ENCODE data around the gene AHNAK2.
"Not testable (repeated sequence)": the region's sequence is repeated elsewhere in the genome, so short reads cannot be mapped to it uniquely, and the experiment has no call there.

Gene AHNAK2

DNA sequence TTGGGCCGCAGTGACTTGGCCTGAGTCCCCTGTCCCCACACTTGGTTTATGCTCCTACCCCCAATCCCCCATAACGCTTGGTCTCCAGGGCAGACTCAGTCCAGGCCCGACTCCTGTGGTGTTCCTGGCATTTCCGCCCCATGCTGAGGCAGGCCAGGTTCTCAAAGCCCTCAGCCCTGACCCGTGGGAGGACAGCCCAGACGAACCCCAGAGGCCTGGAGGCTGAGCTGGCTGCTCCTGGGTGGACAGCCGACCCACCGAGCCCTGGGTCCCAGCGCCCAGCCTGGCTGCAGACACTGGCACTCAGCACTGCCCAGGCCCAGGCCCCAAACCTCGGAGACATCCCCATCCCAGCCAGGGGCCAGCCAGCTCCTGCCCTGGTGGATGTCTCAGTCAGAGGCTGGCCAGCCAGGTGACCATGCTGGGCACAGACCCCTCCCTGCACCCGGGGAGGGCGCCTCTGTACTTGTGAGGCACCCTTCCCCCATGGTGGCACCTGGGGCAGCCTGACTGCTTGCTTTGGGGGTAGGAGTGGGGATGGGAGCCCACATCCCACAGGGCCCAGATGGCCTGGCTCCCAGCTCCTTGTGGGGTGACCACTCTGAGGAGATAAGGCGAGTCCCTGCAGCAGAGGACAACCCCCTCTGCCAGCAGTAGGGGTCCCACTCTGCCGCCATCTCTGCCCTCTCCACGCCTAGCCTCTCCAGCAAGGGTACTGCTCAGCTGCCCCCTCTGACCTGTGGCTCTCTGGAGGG, 52.1 kb downstream of the AHNAK2 start:
- DNase-seq (ENCODE audit: low read depth) = no peak

DNA sequence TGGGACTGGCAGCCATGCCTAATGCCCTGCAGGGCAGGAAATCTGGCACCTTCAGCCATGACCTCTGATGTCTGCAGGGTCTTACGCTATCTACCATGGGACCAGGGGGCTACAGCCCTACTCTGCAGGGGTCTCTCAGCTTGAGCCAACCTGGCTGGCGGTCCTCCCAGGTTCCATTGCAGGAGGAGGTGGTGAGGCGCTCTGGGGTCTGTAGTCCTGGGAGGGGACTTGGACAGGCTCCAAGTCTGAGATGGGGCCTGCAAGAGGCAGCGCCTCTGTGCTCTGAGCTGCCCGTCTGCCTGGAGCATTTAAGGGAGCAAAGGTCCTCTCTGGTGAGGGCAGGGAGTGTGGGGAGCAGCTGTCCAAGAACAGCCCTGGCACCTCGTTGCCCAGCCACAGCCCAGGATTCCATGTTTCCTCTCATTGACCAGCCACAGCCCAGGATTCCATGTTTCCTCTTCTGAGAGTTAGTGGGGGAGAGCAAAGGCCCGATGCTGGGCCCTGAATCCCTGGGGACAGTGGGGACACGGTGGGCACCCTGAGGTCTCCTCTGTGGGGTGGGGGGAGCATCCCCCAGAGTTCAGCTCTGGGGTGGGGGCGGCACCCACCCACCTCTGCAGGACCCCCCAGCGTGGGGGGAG, 52.8 kb downstream of the AHNAK2 start:
- DNase-seq (ENCODE audit: low read depth) = no peak

DNA sequence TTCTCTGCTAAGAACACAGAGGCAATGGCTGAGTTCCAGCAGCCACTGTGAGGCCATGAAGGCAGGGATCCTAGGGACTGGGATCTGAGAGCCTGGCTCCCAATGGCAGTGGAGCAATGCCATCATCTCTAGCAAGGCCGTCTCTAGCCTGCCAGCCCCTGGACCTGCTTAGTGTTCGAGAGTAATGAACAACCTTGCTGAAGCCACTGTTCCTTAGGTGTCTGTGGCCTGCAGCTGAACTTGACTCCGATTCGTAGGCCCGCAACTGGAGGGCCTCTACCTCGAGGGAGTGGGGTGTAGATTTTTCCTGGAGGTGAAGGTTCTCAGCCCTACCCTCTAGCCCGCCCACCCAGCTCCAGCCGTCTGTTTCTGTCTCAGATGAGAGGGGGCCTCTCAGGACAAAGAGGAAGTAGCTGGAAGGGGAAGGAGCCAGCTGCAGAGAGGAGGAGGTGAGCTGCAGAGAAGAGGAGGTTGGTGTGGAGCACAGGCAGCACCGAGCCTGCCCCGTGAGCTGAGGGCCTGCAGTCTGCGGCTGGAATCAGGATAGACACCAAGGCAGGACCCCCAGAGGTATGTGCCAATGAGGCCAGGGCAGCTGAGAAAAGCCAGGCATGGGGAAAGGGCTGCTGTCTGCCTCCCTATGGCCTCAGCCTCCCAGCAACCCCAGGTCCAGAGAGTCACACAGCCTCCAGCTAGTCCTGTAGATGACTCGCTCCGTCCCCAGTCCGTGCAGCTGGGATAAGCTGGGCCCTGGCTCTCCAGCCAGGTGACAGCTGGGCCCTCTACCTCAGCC, 53.6 kb downstream of the AHNAK2 start, which contains the start of gene PLD4:
Gene PLD4, plus strand, starts transcription at position 459 of the 793 bp plus-strand sequence. CDS start 2,262 bp downstream, outside the sequence.
- DNase-seq (ENCODE audit: low read depth) = no peak

DNA sequence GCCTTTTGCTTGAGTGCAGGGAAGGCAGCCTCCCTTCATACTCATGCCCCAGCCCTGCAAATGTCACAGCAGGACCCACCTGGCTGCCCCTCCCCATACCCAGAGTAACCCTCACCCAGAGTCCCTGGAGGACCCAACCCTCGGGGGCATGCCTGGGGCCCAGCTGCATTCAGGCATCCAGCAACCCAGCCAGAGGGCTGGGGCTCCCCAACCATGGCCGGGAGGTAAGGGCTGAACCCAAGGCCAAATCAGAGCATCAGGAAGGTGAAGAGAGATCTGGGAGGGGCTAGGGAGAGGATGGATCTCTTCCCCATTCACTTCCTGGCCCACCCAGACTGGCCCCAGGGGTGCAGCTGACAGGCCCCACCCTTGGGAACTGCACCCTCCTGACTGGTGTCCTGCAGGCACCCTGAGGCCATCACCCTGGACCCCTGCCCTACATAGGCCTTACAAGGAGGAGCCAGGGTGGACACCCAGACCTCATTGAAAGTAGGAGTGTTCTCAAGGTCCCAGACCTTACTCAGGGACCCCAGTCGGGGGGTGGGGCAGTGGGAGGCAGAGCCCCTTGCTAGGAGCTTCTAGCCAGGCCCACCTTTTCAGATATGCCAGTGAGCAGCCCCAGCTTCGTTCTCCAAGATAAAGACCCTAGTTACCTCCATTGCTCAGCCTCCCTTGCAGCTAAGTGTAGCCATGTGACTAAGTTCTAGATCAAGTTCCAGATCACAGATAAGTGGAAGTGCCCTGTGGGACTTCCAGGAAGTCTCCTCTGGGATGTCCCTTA, 54.3 kb downstream of the AHNAK2 start:
- no peak for DNase-seq (ENCODE audit: low read depth)

DNA sequence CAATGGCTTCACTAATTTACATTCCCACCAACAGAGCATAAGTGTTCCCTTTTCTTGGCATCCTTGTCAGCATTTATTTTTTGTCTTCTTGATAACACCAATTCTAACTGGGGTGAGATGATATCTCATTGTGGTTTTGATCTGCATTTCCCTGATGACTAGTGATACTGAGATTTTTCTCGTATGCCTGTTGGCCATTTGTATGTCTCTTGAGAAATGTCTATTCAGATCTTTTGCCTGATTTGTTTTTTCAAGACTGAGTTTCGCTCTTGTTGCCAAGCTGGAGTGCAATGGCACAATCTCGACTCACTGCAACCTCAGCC, 58.2 kb downstream of the AHNAK2 start:
- no peak for DNase-seq (ENCODE audit: low read depth)

DNA sequence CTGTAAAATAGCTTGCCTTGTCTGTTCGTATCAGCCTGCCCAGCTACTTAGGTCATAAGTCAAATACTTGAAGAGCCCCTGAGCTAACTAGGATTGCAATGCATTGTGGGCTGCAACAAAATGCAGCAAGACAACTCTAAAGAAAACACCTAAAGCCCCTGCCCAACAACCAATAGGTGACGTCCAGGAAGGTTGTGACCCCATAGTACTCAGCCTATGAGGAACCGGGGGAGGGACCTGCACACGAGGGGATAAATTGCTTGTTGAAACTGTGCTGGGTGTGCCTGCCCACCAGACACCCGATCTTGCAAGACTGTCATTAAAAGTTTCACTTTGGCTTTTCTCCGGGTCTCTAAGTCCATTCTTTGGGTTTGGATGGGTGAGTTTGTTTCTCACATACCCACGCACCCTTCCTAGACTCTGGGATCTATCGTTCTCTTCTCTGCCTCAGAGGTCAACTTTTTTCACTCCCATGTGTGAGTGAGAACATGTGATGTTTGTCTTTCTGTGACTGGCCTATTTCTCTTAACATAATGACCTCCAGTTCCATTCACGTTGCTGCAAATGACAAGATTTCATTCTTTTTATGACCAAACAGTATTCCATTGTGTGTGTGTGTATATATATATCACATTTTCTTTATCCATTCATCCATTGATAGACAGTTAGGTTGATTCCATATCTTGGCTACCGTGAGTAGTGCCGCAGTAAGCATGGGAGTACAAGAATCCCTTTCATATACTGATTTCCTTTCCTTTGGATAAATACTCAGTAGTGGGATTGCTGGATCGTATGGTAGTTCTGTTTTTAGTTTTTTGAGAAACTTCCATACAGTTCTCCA, 58.8 kb downstream of the AHNAK2 start:
- not testable (repeated sequence) for DNase-seq (ENCODE audit: low read depth)

DNA sequence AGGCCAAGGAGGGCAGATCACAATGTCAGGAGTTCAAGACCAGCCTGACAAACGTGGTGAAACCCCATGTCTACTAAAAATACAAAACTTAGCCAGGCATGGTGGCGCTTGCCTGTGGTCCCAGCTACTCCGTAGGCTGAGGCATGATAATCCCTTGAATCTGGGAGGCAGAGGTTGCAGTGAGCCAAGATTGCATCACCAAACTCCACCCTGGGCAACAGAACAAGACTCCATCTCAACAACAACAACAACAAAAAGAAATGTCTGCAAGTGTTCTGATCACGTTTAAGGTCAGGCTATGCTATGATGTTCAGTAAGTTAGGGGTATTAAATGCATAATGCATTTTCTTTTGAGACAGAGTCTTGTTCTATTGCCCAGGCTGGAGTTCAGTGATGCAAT, 60.2 kb downstream of the AHNAK2 start:
- no peak for DNase-seq (ENCODE audit: low read depth)

DNA sequence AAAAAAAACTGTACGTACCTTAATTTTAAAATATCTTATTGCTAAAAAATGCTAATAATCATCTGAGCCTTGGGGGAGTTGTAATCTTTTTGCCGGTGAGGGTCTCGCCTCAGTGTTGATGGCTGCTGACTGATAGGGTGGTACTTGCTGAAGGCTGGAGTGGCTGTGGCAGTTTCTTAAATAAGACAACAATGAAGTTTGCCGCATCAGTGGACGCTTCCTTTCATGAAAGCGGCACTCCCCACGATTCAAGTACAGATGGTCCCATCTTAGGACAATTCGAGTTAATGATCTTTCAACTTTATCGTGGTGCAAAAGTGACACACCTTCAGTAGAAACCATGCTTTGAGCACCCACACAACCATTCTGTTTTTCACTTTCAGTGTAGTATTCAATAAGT, 61.1 kb downstream of the AHNAK2 start:
- DNase-seq (ENCODE audit: low read depth) = no peak

DNA sequence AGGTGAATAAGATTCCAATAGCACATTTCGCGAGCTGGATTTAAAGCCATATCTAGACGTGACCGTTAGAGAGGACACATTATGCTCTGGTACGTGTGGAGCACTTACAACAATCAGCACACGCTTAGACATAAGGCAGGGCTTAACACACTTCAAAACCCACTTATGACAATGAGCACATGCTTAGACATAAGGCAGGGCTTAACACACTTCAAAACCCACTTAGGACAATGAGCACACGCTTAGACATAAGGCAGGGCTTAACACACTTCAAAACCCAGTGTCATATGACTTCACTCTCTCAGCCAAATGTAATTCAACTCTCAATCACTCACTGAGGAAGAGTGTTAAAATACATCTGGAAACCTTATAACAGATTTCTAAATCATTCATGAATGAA, 64.7 kb downstream of the AHNAK2 start:
- no peak for DNase-seq (ENCODE audit: low read depth)

DNA sequence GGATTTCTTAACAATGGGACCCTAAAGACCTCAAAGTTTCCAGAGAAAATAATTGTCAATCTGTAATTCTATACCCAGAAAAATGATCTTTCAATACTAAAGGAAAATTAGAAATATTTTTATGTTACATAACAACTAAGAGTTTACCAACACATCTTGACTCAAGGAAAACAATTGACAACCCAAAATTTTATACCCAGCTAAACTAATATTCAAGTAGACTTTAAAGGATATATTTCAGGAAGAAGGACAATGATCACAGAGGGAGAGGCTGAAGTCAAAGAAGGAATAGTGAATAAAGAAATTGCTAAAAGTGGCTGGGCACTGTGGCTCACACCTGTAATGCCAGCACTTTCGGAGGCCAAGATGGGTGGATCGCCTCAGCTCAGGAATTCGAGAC, 66.1 kb downstream of the AHNAK2 start:
- no peak for DNase-seq (ENCODE audit: low read depth)

DNA sequence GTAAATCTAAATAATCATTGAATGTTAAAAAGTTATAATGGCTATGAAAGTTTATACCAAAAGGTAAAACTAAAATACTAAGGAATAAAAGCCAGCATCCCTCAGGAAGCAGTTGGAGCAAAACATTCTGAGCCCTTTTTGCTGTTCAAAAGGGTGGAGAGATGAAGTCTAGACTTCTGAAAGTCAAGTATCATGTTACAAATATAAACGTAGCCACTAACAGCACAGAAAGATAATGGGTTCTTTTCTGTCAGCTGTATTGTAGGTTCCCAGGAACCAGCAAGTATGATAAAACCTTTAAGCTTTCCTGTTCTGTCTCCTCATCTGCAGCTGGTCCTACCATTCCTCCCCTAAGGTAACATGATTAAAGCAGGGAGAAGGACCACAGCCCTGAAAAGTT, 69.9 kb downstream of the AHNAK2 start:
- DNase-seq (ENCODE audit: low read depth) = no peak

DNA sequence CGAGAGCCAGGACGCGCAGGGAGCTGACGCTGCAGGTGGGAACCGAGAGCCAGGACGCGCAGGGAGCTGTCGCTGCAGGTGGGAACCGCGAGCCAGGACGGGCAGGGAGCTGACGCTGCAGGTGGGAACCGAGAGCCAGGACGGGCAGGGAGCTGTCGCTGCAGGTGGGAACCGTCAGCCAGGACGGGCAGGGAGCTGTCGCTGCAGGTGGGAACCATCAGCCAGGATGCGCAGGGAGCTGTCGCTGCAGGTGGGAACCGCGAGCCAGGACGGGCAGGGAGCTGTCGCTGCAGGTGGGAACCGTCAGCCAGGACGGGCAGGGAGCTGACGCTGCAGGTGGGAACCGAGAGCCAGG, 72.6 kb downstream of the AHNAK2 start:
- DNase-seq (ENCODE audit: low read depth) = not testable (repeated sequence)

DNA sequence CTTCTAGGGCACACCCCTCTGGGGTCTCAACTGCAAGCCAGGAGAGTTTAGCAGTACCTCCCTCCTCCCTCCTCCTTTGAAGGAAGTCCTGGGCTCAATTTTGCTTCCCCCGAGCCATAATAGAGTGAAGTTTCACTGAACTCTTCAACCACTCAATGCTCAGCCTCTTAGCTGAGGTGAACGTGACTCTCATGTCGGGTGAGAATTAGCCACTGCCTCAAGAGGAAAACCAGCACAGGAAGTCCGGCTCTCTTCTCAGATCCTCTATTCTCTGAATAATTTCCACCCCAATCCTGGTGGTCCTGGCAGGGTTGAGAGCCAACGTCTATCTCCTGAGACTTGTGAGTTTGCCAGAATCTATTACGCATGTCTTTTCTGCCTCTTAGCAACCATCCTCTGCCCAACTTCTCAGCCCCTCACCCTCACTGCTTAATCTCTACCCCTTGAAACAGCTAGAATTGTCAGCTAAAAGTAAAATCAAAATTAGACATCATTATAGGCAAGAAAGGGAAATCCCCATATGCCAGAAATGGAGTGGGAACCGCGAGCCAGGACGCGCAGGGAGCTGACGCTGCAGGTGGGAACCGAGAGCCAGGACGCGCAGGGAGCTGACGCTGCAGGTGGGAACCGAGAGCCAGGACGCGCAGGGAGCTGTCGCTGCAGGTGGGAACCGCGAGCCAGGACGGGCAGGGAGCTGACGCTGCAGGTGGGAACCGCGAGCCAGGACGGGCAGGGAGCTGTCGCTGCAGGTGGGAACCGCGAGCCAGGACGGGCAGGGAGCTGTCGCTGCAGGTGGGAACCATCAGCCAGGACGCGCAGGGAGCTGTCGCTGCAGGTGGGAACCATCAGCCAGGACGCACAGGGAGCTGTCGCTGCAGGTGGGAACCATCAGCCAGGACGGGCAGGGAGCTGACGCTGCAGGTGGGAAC, 73.3 kb downstream of the AHNAK2 start:
- not testable (repeated sequence) for DNase-seq (ENCODE audit: low read depth)

DNA sequence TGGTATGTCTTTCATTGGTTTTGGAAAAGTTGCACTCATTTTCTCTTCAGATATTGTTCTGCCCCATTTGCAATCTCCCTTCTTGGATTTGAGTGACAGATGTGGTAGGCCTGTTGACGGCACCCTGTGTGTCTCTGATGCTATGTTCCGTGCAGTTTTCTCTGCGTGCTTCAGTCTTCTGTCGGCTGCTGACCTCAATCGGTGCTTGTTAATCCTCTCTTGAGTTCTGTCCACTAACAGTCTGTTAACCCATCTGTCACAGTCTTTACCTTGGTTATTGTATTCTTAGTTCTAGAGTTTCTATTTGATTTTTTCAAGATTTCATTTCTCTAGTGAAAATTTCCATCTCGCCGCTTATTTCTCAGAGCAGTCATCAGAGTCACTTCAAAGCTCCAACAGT, 74.2 kb downstream of the AHNAK2 start:
- DNase-seq (ENCODE audit: low read depth) = no peak

DNA sequence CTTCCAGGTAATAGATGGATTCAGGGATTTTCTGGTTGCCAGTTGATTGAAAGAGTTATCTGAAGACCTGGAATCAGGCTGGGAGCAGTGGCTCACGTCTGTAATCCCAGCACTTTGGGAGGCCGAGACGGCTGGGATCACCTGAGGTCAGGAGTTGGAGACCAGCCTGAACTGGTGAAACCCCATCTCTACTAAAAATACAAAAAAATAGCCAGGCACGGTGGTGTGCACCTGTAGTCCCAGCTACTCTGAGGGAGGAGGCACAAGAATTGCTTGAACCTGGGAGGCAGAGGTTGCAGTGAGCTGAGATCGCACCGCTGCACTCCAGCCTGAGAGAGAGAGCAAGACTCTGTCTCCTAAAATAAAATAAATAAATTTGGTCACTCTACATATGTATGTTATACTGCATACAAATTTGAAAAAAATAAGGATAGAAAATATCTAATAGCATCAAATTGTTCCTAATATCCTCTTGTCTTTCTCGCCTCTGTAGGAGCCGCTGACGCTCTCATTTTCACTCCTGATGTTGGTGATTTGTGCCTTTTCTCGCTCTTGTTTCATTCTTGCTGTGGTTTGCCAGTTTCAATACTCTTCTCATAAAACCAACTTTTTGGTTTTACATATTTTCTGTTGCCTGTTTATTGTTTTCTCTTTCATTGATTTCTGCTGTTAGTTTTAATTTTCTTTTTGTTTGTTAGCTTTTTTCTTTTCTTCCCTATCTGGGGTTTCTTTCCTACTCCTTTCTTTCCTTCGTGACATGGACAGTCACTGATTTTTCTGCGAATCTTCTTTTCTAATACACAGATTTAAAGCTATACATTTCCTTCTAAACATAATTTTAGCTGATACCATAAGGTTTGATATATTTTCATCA, 77.3 kb downstream of the AHNAK2 start:
- no peak for DNase-seq (ENCODE audit: low read depth)

DNA sequence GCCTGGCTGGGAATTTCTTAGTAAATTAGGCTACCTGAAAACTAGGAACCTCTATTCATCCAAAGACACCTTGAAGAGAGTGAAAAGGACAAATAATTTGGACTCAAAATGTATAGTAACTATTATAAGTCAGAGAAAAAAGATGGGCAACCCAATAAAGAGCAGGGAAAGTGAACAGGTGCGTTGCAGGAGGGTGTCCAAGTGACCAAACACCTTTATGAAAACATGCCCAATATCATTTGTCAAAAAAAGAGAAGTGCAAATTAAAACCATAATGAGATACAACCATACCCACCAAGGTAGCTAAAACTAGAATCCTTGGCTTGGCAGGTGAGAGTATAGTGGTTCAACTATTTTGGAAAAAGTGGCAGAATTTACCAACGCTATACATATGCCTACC, 78.4 kb downstream of the AHNAK2 start:
- DNase-seq (ENCODE audit: low read depth) = no peak

DNA sequence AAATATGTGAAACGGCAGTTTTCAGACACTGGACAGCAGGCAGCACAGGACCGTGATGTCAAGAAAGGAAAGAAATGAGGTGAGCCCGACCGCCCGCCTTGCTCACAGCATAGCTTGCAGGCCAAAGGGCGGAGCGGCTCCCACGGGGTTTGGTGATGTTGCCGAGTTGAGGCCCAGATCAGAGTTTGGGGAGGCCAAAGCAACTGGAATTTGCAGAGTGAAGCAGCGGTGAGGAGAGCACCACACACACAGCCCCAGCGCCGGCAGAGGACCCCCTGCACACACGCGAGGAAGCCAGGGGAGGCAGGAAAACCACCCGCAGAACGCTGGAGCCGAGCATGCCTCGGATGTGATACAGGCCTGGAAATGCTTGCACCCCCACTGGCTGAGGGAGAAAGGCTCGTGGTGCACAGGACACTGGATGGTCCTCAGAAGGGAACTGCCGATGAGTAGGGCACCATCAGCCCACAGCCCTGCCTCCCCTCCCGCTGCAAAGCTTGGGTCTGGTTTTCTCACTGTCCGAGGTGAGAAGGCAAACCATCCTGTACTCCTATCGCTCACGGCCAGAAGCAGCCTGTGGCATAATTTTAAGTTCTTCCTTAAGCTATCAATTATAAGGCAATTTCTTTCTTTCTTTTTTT, 79.2 kb downstream of the AHNAK2 start:
- no peak for DNase-seq (ENCODE audit: low read depth)

DNA sequence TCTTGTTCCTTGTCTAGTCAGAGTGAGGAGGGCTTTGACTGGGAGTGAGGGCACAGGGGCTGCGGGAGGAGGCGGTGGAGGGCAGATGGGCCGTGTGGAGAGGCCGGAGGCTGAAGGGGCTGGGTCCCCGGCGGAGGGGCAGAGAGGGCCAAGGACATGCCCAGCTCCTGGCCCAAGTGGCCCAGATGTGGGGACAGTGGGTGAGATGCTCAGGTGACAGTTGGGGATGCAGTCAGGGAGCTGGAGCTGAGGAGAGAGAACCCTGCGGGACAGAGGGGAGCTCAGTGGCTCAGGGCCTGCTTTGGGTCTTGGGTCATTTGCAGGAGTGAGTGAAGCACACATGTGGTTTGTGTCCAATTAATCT, 80.0 kb downstream of the AHNAK2 start:
- DNase-seq (ENCODE audit: low read depth) = no peak

All from stimulated activated CD8-positive, alpha-beta memory T cell treated with anti-CD3 and anti-CD28 coated beads, Interleukin-12 subunit alpha, Interleukin-12 subunit beta, amount 100 ng/mL, for 1 hour (primary cell).